HG03442 (cell line): ENCODE results near the gene SH3BGRL2.
"Not testable (repeated sequence)": the region's sequence is repeated elsewhere in the genome, so short reads cannot be mapped to it uniquely, and the experiment has no call there.

Experiments used
- ATAC-seq: cut with Tn5 transposase; IDR thresholded peaks from one replicate; pipeline ENCODE4 v1.9.1; 2021; ENCODE audit warnings: mild to moderate bottlenecking, moderate library complexity; ENCODE audit not compliant: unreplicated experiment

SH3BGRL2 gene

GRCh38 chr6:79734374-79734773 lies 103.2 kb downstream of the SH3BGRL2 start:
- no peak for ATAC-seq

GRCh38 chr6:79735183-79735582 lies 104.1 kb downstream of the SH3BGRL2 start:
- ATAC-seq = no peak

GRCh38 chr6:79737172-79737571 lies 106.0 kb downstream of the SH3BGRL2 start:
- ATAC-seq = no peak

- no peak for ATAC-seq
Measured at GRCh38 chr6:79742030-79742429, 110.9 kb downstream of the SH3BGRL2 start.

GRCh38 chr6:79745282-79745681 lies 114.2 kb downstream of the SH3BGRL2 start:
- ATAC-seq = not testable (repeated sequence)

- not testable (repeated sequence) for ATAC-seq
Measured at GRCh38 chr6:79746325-79746724, 115.2 kb downstream of the SH3BGRL2 start.

GRCh38 chr6:79750806-79751205 lies 119.7 kb downstream of the SH3BGRL2 start:
- ATAC-seq = no peak
